Measurements from ENCODE around the gene WDR3. TPM values are rescaled to one million over a fixed set of nuclear protein-coding genes. Genes with fewer than 3 reads are reported as not detected.

The WDR3 gene
- total and polyA plus RNA-seq, 10 of the 15 experiments (the other 5 are each of a cell fraction or from before 2014, with no cell fraction given) = 24.0 to 66.5 (median 42.9) TPM

DNA sequence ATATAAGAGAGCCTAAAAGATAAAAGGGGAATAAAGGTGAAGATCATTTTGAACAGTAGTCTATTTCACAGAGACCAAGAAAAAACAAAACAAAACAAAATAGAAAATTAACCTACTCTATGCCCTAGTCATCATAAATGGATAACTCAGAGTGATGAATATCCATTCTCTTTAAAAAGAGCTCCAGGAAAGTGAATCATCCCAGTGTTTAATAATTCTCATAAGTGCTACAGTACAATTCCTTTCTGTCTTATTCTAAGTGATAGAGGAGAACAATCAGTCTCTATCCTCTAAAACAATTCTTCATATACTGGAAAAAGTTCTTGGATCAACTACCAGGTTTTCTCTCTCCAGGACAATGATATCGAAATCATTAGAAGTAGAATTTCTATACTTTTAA is 45.9 kb upstream of the WDR3 start:
- in situ Hi-C loops (cut with MboI) = no loop called here
- Histone ChIP-seq H3K4me1 (ENCODE audit: control insufficient read depth, insufficient read depth, low read length) (no peaks in the 10 kb centered on the region), H3K27me3 (replicated peaks in 1 of 2; ENCODE audit: control insufficient read depth in 2 of 2, insufficient read depth in 2 of 2, low read length in 1 of 2) (no peaks in the 10 kb centered on the region), H3K9me3 (replicated peaks; ENCODE audit: control insufficient read depth, insufficient read depth, low read length) (no peaks in the 10 kb centered on the region), H3K27ac (ENCODE audit: control insufficient read depth, insufficient read depth) (no peak overlapping the region), H3K4me3 (no peak overlapping the region), H2AFZ (ENCODE audit: control insufficient read depth, low read depth, low read length) (no peak overlapping the region), H3K36me3 (ENCODE audit: control insufficient read depth in 2 of 2, insufficient read depth in 2 of 2, low read length in 1 of 2) (no peaks in the 10 kb centered on the region; a peak in 1 of 4 replicates), H4K20me1 (ENCODE audit: control insufficient read depth, insufficient read depth) (no peaks in the 10 kb centered on the region), H3K4me2 (ENCODE audit: control insufficient read depth, insufficient read depth) (no peak overlapping the region), H3K79me2 (ENCODE audit: control insufficient read depth, insufficient read depth, low read length) (no peaks in the 10 kb centered on the region), H3K9ac (ENCODE audit: control insufficient read depth, insufficient read depth, low read length) (no peak overlapping the region)
- FAIRE-seq = no peak
- no peak for DNase-seq (ENCODE audit: low read depth, low spot score)
- TF ChIP-seq RB1 (IDR thresholded peaks at IDR 0.05; ENCODE audit: borderline replicate concordance) (no peak), HDAC2 (IDR thresholded peaks at IDR 0.05) (no peak), TARDBP (IDR thresholded peaks at IDR 0.05; ENCODE audit: borderline replicate concordance) (no peak), WRNIP1 (IDR thresholded peaks at IDR 0.05; ENCODE audit: borderline replicate concordance, low read depth, low read length) (no peak), SMC3 (IDR thresholded peaks at IDR 0.05; ENCODE audit: borderline replicate concordance, low read length) (no peak), RAD21 (IDR thresholded peaks at IDR 0.05; ENCODE audit: insufficient read depth, low read depth, low read length) (no peak), ZNF622 (IDR thresholded peaks at IDR 0.05) (no peak), ETV6 (conservative IDR thresholded peaks at IDR 0.05 in 1 of 2, IDR thresholded peaks at IDR 0.05 in 1 of 2; ENCODE audit: borderline replicate concordance in 1 of 2, low read depth in 1 of 2) (no peak), SIN3A (IDR thresholded peaks at IDR 0.05; ENCODE audit: low read depth, low read length) (no peak)
- TF ChIP-seq, protein P1, sequence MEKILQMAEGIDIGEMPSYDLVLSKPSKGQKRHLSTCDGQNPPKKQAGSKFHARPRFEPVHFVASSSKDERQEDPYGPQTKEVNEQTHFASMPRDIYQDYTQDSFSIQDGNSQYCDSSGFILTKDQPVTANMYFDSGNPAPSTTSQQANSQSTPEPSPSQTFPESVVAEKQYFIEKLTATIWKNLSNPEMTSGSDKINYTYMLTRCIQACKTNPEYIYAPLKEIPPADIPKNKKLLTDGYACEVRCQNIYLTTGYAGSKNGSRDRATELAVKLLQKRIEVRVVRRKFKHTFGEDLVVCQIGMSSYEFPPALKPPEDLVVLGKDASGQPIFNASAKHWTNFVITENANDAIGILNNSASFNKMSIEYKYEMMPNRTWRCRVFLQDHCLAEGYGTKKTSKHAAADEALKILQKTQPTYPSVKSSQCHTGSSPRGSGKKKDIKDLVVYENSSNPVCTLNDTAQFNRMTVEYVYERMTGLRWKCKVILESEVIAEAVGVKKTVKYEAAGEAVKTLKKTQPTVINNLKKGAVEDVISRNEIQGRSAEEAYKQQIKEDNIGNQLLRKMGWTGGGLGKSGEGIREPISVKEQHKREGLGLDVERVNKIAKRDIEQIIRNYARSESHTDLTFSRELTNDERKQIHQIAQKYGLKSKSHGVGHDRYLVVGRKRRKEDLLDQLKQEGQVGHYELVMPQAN (conservative IDR thresholded peaks at IDR 0.05) = no peak
- WGBS (ENCODE audit: insufficient coverage, insufficient replicate concordance, low lambda C conversion rate, missing lambda C conversion rate) = 96% methylated on average over 1 of the region's 1 CpG
- POLR2A ChIA-PET = interaction anchor here (0.6 kb wide), 1 partner anchor 16 kb away, joined by 7 read pairs; no protein-coding TSS in a partner anchor
- no TSS peak for BruUV-seq (replicated peaks)
- intact Hi-C loops (cut with micrococcal nuclease; ENCODE audit: unreplicated experiment) = no loop called here
- RAD21 ChIA-PET (ENCODE audit: unreplicated experiment) = no interaction called here
- SMC1A ChIA-PET (ENCODE audit: uncharacterized antibody, unreplicated experiment) = no interaction called here
- CTCF ChIA-PET = interaction anchor here (1.0 kb wide), 1 partner anchor 12 kb away, joined by 3 read pairs; no protein-coding TSS in a partner anchor
- no peak for ATAC-seq
